ENCODE measurements around the gene MPO. TPM values are rescaled to one million over a fixed set of nuclear protein-coding genes. Genes with fewer than 3 reads are reported as not detected.

MPO gene
- total and polyA plus RNA-seq, 4 donors: 0.14 to 221 (median 0.52) TPM

DNA sequence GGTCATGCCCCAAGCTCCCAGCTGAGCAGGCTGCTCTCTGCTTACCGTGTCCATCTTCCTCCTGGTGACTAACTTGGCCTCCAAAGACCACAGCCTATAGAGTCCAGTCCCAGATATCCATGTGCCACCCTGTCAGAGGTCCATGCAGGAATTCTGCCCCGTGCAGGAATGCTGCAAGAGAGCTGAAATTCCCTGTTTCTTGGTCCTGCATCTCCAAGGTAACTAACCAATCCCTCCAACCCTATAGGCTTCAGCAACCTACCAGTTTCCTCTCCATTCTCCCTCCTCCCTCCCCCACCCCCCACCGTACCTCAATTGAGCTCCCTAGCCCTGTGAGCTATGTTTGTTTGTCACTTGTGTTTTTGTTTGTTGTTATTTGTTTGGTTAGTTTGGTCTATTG lies 52.1 kb downstream of the MPO start:
- no peak overlapping the region for H3K4me3 ChIP-seq (ENCODE audit: low read depth in 1 of 3, low read length in 3 of 3)
- no peaks in the 10 kb centered on the region for H3K36me3 ChIP-seq (ENCODE audit: control insufficient read depth in 4 of 4, insufficient read depth in 3 of 4, low read depth in 1 of 4, low read length in 3 of 4)
- no peaks in the 10 kb centered on the region for H3K27me3 ChIP-seq (ENCODE audit: control insufficient read depth in 4 of 4, insufficient read depth in 4 of 4, low read length in 3 of 4)
- DNase-seq (ENCODE audit: low spot score): no peak
- no peaks in the 10 kb centered on the region for H3K9me3 ChIP-seq (ENCODE audit: control insufficient read depth in 4 of 4, low read length in 3 of 4)
- H3K4me1 ChIP-seq (ENCODE audit: control insufficient read depth in 4 of 4, insufficient read depth in 4 of 4, low read length in 3 of 4): no peaks in the 10 kb centered on the region
- no peak overlapping the region for H3K27ac ChIP-seq (ENCODE audit: low read depth in 1 of 2, low read length in 2 of 2)
- H3K9ac ChIP-seq (ENCODE audit: low read depth in 1 of 2, low read length in 2 of 2): no peak overlapping the region
- 43% methylated on average over 3 of the region's 3 CpGs for WGBS
- TF ChIP-seq HNF4G (IDR thresholded peaks at IDR 0.05): no peak

GRCh38 chr17:58227733-58228132 lies 53.0 kb downstream of the MPO start:
- no peaks in the 10 kb centered on the region for H3K27me3 ChIP-seq (ENCODE audit: control insufficient read depth in 4 of 4, insufficient read depth in 4 of 4, low read length in 3 of 4)
- H3K9ac ChIP-seq (ENCODE audit: low read depth in 1 of 2, low read length in 2 of 2): no peak overlapping the region
- no peaks in the 10 kb centered on the region for H3K4me1 ChIP-seq (ENCODE audit: control insufficient read depth in 4 of 4, insufficient read depth in 4 of 4, low read length in 3 of 4)
- no peak for TF ChIP-seq SP1 (IDR thresholded peaks at IDR 0.05)
- TF ChIP-seq TAF1 (conservative IDR thresholded peaks at IDR 0.05): no peak
- peak; percentile 39 to 55 for TF ChIP-seq HNF4A (conservative IDR thresholded peaks at IDR 0.05)
- no peak overlapping the region for H3K27ac ChIP-seq (ENCODE audit: low read depth in 1 of 2, low read length in 2 of 2)
- H3K4me3 ChIP-seq (ENCODE audit: low read depth in 1 of 3, low read length in 3 of 3): no peak overlapping the region
- no peaks in the 10 kb centered on the region for H3K36me3 ChIP-seq (ENCODE audit: control insufficient read depth in 4 of 4, insufficient read depth in 3 of 4, low read depth in 1 of 4, low read length in 3 of 4)
- 43% methylated on average over 3 of the region's 3 CpGs for WGBS
- H3K9me3 ChIP-seq (ENCODE audit: control insufficient read depth in 4 of 4, low read length in 3 of 4): no peaks in the 10 kb centered on the region
- DNase-seq (ENCODE audit: low spot score): no peak

DNA sequence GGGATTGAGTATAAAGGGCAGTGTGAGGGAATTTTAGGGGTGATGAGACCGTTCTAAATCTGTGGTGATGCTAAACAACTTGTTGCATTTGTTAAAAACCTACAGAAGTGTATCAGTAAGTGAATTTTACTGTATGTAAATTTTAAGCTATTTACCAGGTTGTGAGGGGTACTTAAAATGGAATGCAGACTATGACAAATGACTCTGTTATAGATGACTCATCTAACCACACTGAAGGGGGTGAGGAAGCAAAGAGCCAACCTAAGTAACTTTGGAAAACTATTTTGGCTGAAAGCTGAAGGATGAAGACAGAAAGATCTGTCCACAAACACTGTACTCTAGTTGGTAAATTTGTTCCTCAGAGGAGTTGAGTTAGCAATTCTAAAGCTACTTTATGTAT lies 56.4 kb downstream of the MPO start:
- no peak for DNase-seq (ENCODE audit: low spot score)
- Histone ChIP-seq H3K4me3 (ENCODE audit: low read depth in 1 of 3, low read length in 3 of 3) (no peak overlapping the region), H3K4me1 (ENCODE audit: control insufficient read depth in 4 of 4, insufficient read depth in 4 of 4, low read length in 3 of 4) (peaks cover 0 to 6% (median 0%) of the 10 kb centered on the region in 4 donors), H3K27me3 (ENCODE audit: control insufficient read depth in 4 of 4, insufficient read depth in 4 of 4, low read length in 3 of 4) (no peaks in the 10 kb centered on the region), H3K36me3 (ENCODE audit: control insufficient read depth in 4 of 4, insufficient read depth in 3 of 4, low read depth in 1 of 4, low read length in 3 of 4) (no peaks in the 10 kb centered on the region), H3K9me3 (ENCODE audit: control insufficient read depth in 4 of 4, low read length in 3 of 4) (no peaks in the 10 kb centered on the region), H3K9ac (ENCODE audit: low read depth in 1 of 2, low read length in 2 of 2) (no peak overlapping the region), H3K27ac (ENCODE audit: low read depth in 1 of 2, low read length in 2 of 2) (no peak overlapping the region)
- WGBS: 46% methylated on average over 1 of the region's 1 CpG
- no peak for TF ChIP-seq HNF4A (conservative IDR thresholded peaks at IDR 0.05)
- TF ChIP-seq SP1 (IDR thresholded peaks at IDR 0.05): no peak
- TF ChIP-seq, protein P1, sequence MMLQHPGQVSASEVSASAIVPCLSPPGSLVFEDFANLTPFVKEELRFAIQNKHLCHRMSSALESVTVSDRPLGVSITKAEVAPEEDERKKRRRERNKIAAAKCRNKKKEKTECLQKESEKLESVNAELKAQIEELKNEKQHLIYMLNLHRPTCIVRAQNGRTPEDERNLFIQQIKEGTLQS (IDR thresholded peaks at IDR 0.05): no peak
- TF ChIP-seq EGR1 (IDR thresholded peaks at IDR 0.05; ENCODE audit: low read depth in 2 of 2): no peak

Other genes starting within 250 kb of the MPO start
- 10 to 100 TPM; 11.3 to 16.9 TPM for gene DYNLL2, start 197.5 kb downstream of the MPO start, total RNA-seq
- gene DYNLL2, start 197.5 kb downstream of the MPO start, polyA plus RNA-seq: 10 to 100 TPM in 1 of 2 donors, 1 to 10 TPM in 1; 3.2 to 22.1 TPM
- gene OR4D1, start 132.6 kb downstream of the MPO start, total RNA-seq: under 1 TPM in 1 of 2 donors, not detected in 1; under 0.01 TPM
- not detected for gene OR4D1, start 132.6 kb downstream of the MPO start, polyA plus RNA-seq
- gene OR4D2, start 114.0 kb downstream of the MPO start, total RNA-seq: not detected
- not detected for gene OR4D2, start 114.0 kb downstream of the MPO start, polyA plus RNA-seq
- gene EPX, start 88.2 kb downstream of the MPO start, total RNA-seq: 10 to 100 TPM in 1 of 2 donors, not detected in 1; 10.0 TPM
- under 1 TPM in 1 of 2 donors, not detected in 1; 0.09 TPM for gene EPX, start 88.2 kb downstream of the MPO start, polyA plus RNA-seq
- 1 to 10 TPM; 5.7 to 7.9 TPM for gene MKS1, start 61.7 kb downstream of the MPO start, total RNA-seq
- 1 to 10 TPM; 4.4 to 4.5 TPM for gene MKS1, start 61.7 kb downstream of the MPO start, polyA plus RNA-seq
- gene LPO, start 42.4 kb downstream of the MPO start, total RNA-seq: not detected
- not detected for gene LPO, start 42.4 kb downstream of the MPO start, polyA plus RNA-seq
- 1 to 10 TPM; 2.0 to 4.6 TPM for gene TSPOAP1, start 47.9 kb upstream of the MPO start, total RNA-seq
- gene TSPOAP1, start 47.9 kb upstream of the MPO start, polyA plus RNA-seq: 1 to 10 TPM; 1.5 to 3.1 TPM
- 10 to 100 TPM; 23.3 to 48.1 TPM for gene SUPT4H1, start 71.3 kb upstream of the MPO start, total RNA-seq
- 10 to 100 TPM; 32.8 to 59.1 TPM for gene SUPT4H1, start 71.3 kb upstream of the MPO start, polyA plus RNA-seq
- gene RNF43, start 136.6 kb upstream of the MPO start, total RNA-seq: 1 to 10 TPM; 4.5 to 8.4 TPM
- 1 to 10 TPM; 4.1 to 5.8 TPM for gene RNF43, start 136.6 kb upstream of the MPO start, polyA plus RNA-seq
- under 1 TPM; 0.09 to 0.17 TPM for gene HSF5, start 207.5 kb upstream of the MPO start, total RNA-seq
- gene HSF5, start 207.5 kb upstream of the MPO start, polyA plus RNA-seq: not detected
- gene MTMR4, start 233.7 kb upstream of the MPO start, total RNA-seq: 10 to 100 TPM; 39.8 to 70.1 TPM
- 10 to 100 TPM; 17.2 to 20.0 TPM for gene MTMR4, start 233.7 kb upstream of the MPO start, polyA plus RNA-seq

All from liver (tissue), 9 donors.